Neural cell (in vitro differentiated cells): ENCODE results near the gene SPRYD4. TPM values are rescaled to one million over a fixed set of nuclear protein-coding genes. Genes with fewer than 3 reads are reported as not detected.
"Not testable (repeated sequence)": the region's sequence is repeated elsewhere in the genome, so short reads cannot be mapped to it uniquely, and the experiment has no call there.

Source experiments
- H2AFZ ChIP-seq: fragments of 200-600, 300-800 bp; sonication (generic), shearing (Covaris generic); 2 replicates; pipeline ENCODE4 v1.6.0; 2014; ENCODE audit warnings: low read depth, mild to moderate bottlenecking, antibody characterized with exemption, low read length, moderate library complexity
- H3F3A ChIP-seq: fragments of 200-600 bp; shearing (Covaris generic); 2 replicates; pipeline ENCODE4 v1.6.1; 2016; ENCODE audit warnings: mild to moderate bottlenecking, moderate library complexity, mixed read lengths, antibody characterized with exemption, low read length; ENCODE audit not compliant: insufficient read depth, poor library complexity, severe bottlenecking
- H3K27ac ChIP-seq: fragments of 200-600, 300-800 bp; sonication (generic), shearing (Covaris generic); 2 replicates; pipeline ENCODE4 v1.5.1; 2014; ENCODE audit warnings: mild to moderate bottlenecking, low read length, moderate library complexity
- H3K27me3 ChIP-seq: fragments of 300-800, 200-600 bp; sonication (generic), shearing (Covaris generic); 2 replicates; pipeline ENCODE4 v1.6.0; 2014; ENCODE audit warnings: mild to moderate bottlenecking, low read depth, low read length, moderate library complexity; ENCODE audit not compliant: insufficient read depth
- H3K36me3 ChIP-seq: fragments of 300-800, 200-600 bp; sonication (generic), shearing (Covaris generic); 2 replicates; pipeline ENCODE4 v1.5.1; 2014; ENCODE audit warnings: mild to moderate bottlenecking, antibody characterized with exemption, low read length, moderate library complexity; ENCODE audit not compliant: insufficient read depth
- H3K4me2 ChIP-seq: fragments of 300-800, 200-600 bp; sonication (generic), shearing (Covaris generic); 2 replicates; pipeline ENCODE4 v1.6.0; 2014; ENCODE audit warnings: mild to moderate bottlenecking, low read length
- H3K4me3 ChIP-seq: fragments of 300-800, 200-600 bp; sonication (generic), shearing (Covaris generic); 2 replicates; pipeline ENCODE4 v1.5.1; 2014; ENCODE audit warnings: mild to moderate bottlenecking, low read length, moderate library complexity
- H3K79me2 ChIP-seq: fragments of 200-600 bp; shearing (Covaris generic); replicated peaks from 2 replicates; pipeline ENCODE4 v1.6.0; 2014; ENCODE audit warnings: mild to moderate bottlenecking, low read length, moderate library complexity; ENCODE audit not compliant: insufficient read depth
- H3K9ac ChIP-seq: fragments of 300-800, 200-600 bp; sonication (generic), shearing (Covaris generic); 2 replicates; pipeline ENCODE4 v1.6.1; 2016; ENCODE audit warnings: mild to moderate bottlenecking, low read length, mixed read lengths
- H3K9me2 ChIP-seq: fragments of 200-600 bp; shearing (Covaris generic); 2 replicates; pipeline ENCODE4 v1.6.1; 2016; ENCODE audit warnings: mild to moderate bottlenecking, low read length, mixed read lengths; ENCODE audit not compliant: insufficient read depth
- H3K9me3 ChIP-seq: fragments of 200-600, 300-800 bp; sonication (generic), shearing (Covaris generic); 2 replicates; pipeline ENCODE4 v1.6.1; 2016; ENCODE audit warnings: mild to moderate bottlenecking, mixed run types, low read length, moderate library complexity, mixed read lengths
- H4K20me1 ChIP-seq: fragments of 200-600 bp; shearing (Covaris generic); 2 replicates; pipeline ENCODE4 v1.6.1; 2016; ENCODE audit warnings: mild to moderate bottlenecking, mixed run types; ENCODE audit not compliant: insufficient read depth
- CTCF ChIP-seq: fragments of 450-650 bp; IDR thresholded peaks from 2 replicates; pipeline ENCODE4 v1.5.1; 2014; ENCODE audit warnings: antibody characterized with exemption, mild to moderate bottlenecking, moderate library complexity; ENCODE audit not compliant: poor library complexity, severe bottlenecking
- EP300 ChIP-seq: fragments of 450-650 bp; conservative IDR thresholded peaks from 2 replicates; pipeline ENCODE4 v1.6.1; 2014; ENCODE audit warnings: antibody characterized with exemption, mild to moderate bottlenecking, moderate library complexity; ENCODE audit not compliant: poor library complexity, severe bottlenecking
- EZH2 ChIP-seq: fragments of 200-600, 300-800 bp; shearing (Covaris generic), sonication (generic); IDR thresholded peaks from 2 replicates; pipeline ENCODE4 v1.6.1; 2014; ENCODE audit warnings: antibody characterized with exemption, low read length, borderline replicate concordance, mild to moderate bottlenecking; ENCODE audit not compliant: insufficient read depth, poor library complexity, severe bottlenecking
- MXI1 ChIP-seq: fragments of 450-650 bp; conservative IDR thresholded peaks from 2 replicates; pipeline ENCODE4 v1.6.1; 2014; ENCODE audit warnings: antibody characterized with exemption, mild to moderate bottlenecking; ENCODE audit not compliant: poor library complexity, severe bottlenecking
- POLR2AphosphoS5 ChIP-seq: IDR thresholded peaks from 2 replicates; pipeline ENCODE4 v1.6.1; 2012
- RAD21 ChIP-seq: fragments of 450-650 bp; conservative IDR thresholded peaks from 2 replicates; pipeline ENCODE4 v1.6.1; 2014; ENCODE audit warnings: antibody characterized with exemption, mild to moderate bottlenecking, moderate library complexity
- REST ChIP-seq: IDR thresholded peaks from 2 replicates; pipeline ENCODE4 v1.6.1; 2012; ENCODE audit warnings: borderline replicate concordance
- SMC3 ChIP-seq: fragments of 450-650 bp; conservative IDR thresholded peaks from 2 replicates; pipeline ENCODE4 v1.6.1; 2014; ENCODE audit warnings: antibody characterized with exemption, mild to moderate bottlenecking, moderate library complexity; ENCODE audit not compliant: poor library complexity
- TAF1 ChIP-seq: IDR thresholded peaks from 2 replicates; pipeline ENCODE4 v1.6.1; 2012; ENCODE audit warnings: low read depth
- polyA plus RNA-seq: library from polyadenylated mRNA; depleted of rRNA; stranded (reverse); fragments of >200 nt; gene quantifications from 2 replicates; pipeline ENCODE4 v1.2.3, GENCODE V29; 2014

Gene SPRYD4
- polyA plus RNA-seq, 1 donor from 2014 or later: 1.8 TPM

- H3K9me3 ChIP-seq: no peaks in the 10 kb centered on the region
- no peaks in the 10 kb centered on the region for H3K36me3 ChIP-seq
- no peak overlapping the region for H2AFZ ChIP-seq
- H3K9ac ChIP-seq: no peak overlapping the region
- no peaks in the 10 kb centered on the region for H4K20me1 ChIP-seq
- H3F3A ChIP-seq: no peaks in the 10 kb centered on the region
- no peak overlapping the region for H3K27ac ChIP-seq
- no peaks in the 10 kb centered on the region for H3K27me3 ChIP-seq
- no peak overlapping the region for H3K4me2 ChIP-seq
- H3K79me2 ChIP-seq: no peaks in the 10 kb centered on the region
- no peak overlapping the region for H3K4me3 ChIP-seq
- H3K9me2 ChIP-seq: no peaks in the 10 kb centered on the region
- TF ChIP-seq POLR2AphosphoS5: no peak
- TF ChIP-seq EZH2: no peak
- no peak for TF ChIP-seq RAD21
- TF ChIP-seq REST: no peak
- TF ChIP-seq EP300: no peak
- no peak for TF ChIP-seq SMC3
- no peak for TF ChIP-seq TAF1
- no peak for TF ChIP-seq CTCF
- TF ChIP-seq MXI1: no peak
Observed at GRCh38 chr12:56437430-56438176, 30.8 kb upstream of the SPRYD4 start.

DNA sequence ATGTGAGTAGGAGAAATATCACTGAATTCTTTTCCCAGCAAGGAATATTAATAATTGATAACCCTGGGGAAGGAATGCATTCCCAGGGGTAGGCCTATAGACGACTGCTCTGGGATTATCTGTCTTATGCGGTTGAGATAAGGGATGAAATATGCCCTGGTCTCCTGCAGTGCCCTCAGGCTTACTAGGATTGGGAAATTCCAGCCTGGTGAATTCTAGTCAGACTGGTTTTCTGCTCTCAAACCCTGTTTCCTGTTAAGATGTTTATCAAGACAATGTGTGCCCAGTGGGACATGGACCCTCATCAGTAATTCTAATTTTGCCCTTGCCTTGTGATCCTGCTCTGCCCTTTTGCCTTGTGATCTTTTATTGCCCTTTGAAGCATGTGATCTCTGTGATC is 25.2 kb upstream of the SPRYD4 start:
- H3K36me3 ChIP-seq, H3K4me2 ChIP-seq, H3F3A ChIP-seq, H3K9ac ChIP-seq, H3K79me2 ChIP-seq, H2AFZ ChIP-seq, H3K27me3 ChIP-seq, H3K27ac ChIP-seq, H4K20me1 ChIP-seq, H3K9me2 ChIP-seq, H3K9me3 ChIP-seq, H3K4me3 ChIP-seq: not testable (repeated sequence)
